Keratinocyte (primary cell): ENCODE data around the gene BANK1.

ENCODE experiments used
- CTCF ChIP-seq, 3 experiments: IDR thresholded peaks in 1 of 3; conservative IDR thresholded peaks in 1 of 3; optimal IDR thresholded peaks in 1 of 3; 2 replicates in 2 of 3; 3 replicates in 1 of 3; pipeline versions ENCODE3 to v1.5.1; 2011; ENCODE audit warnings: low read length in 3 of 3, mild to moderate bottlenecking in 3 of 3, moderate library complexity in 2 of 3, control low read depth in 1 of 3, inconsistent platforms in 1 of 3; ENCODE audit not compliant: insufficient read depth in 2 of 3; ENCODE audit errors: extremely low read depth in 1 of 3
- EZH2 ChIP-seq: IDR thresholded peaks from one replicate; pipeline ENCODE4 v1.6.1; 2012; ENCODE audit warnings: inconsistent platforms, mild to moderate bottlenecking, low read length, moderate library complexity

GRCh38 chr4:101933855-101934254 is 143.3 kb downstream of the BANK1 start:
- no peak for TF ChIP-seq CTCF (optimal IDR thresholded peaks at IDR 0.05 in 1 of 3, IDR thresholded peaks at IDR 0.05 in 1 of 3, conservative IDR thresholded peaks at IDR 0.05 in 1 of 3; ENCODE audit: extremely low read depth in 1 of 3, insufficient read depth in 2 of 3, low read length in 3 of 3)
- TF ChIP-seq EZH2, result no peak
